HG02840 (cell line): ENCODE measurements around the gene INSR.
"Not testable (repeated sequence)": the region's sequence is repeated elsewhere in the genome, so short reads cannot be mapped to it uniquely, and the experiment has no call there.

ENCODE experiments used
- ATAC-seq: cut with Tn5 transposase; IDR thresholded peaks from one replicate; pipeline ENCODE4 v1.9.1; 2021; ENCODE audit warnings: mild to moderate bottlenecking, moderate library complexity, moderate number of reproducible peaks; ENCODE audit not compliant: unreplicated experiment, low FRiP score

Gene INSR

GRCh38 chr19:7293762-7294557 lies at the start of gene INSR:
Gene INSR, minus strand, starts transcription at chr19:7294414. Its CDS starts 523 bp downstream, at chr19:7293891.
- no peak for ATAC-seq

- no peak for ATAC-seq
Observed at GRCh38 chr19:7342143-7342542, 47.9 kb upstream of the INSR start.

- ATAC-seq, result no peak
Observed at GRCh38 chr19:7340959-7341837, 47.0 kb upstream of the INSR start.

- ATAC-seq, result peak; percentile 78
Observed at GRCh38 chr19:7337380-7338194, 43.4 kb upstream of the INSR start.

- no peak for ATAC-seq
Observed at GRCh38 chr19:7336321-7336973, 42.2 kb upstream of the INSR start.

- no peak for ATAC-seq
Observed at GRCh38 chr19:7333198-7334118, 39.2 kb upstream of the INSR start.

- ATAC-seq, result no peak
Observed at GRCh38 chr19:7331446-7331845, 37.2 kb upstream of the INSR start.

GRCh38 chr19:7328647-7329046 lies 34.4 kb upstream of the INSR start:
- no peak for ATAC-seq

- no peak for ATAC-seq
Observed at GRCh38 chr19:7327802-7328201, 33.6 kb upstream of the INSR start.

- no peak for ATAC-seq
Observed at GRCh38 chr19:7326105-7326877, 32.1 kb upstream of the INSR start.

GRCh38 chr19:7318176-7318575 lies 24.0 kb upstream of the INSR start:
- no peak for ATAC-seq

GRCh38 chr19:7312816-7313215 lies 18.6 kb upstream of the INSR start:
- ATAC-seq, result no peak

- ATAC-seq, result no peak
Observed at GRCh38 chr19:7311911-7312310, 17.7 kb upstream of the INSR start.

- not testable (repeated sequence) for ATAC-seq
Observed at GRCh38 chr19:7308327-7308726, 14.1 kb upstream of the INSR start.

GRCh38 chr19:7307590-7308218 lies 13.5 kb upstream of the INSR start:
- ATAC-seq, result no peak

GRCh38 chr19:7304200-7304599 lies 10.0 kb upstream of the INSR start:
- no peak for ATAC-seq

GRCh38 chr19:7303470-7303869 lies 9.3 kb upstream of the INSR start:
- no peak for ATAC-seq

- ATAC-seq, result no peak
Observed at GRCh38 chr19:7301525-7301924, 7.3 kb upstream of the INSR start.
